Astrocyte of the spinal cord (primary cell): ENCODE data around the gene CD248.

ENCODE experiments used
- DNase-seq: peaks from one replicate; pipeline ENCODE4 v3.0.0; 2011; ENCODE audit warnings: low read depth, low spot score
- H3K4me3 ChIP-seq: 2 replicates; pipeline ENCODE4 v1.5.1; 2011; ENCODE audit warnings: low read depth, mild to moderate bottlenecking, low read length, moderate library complexity
- in situ Hi-C: cut with HindIII; loops from 2 replicates; pipeline ENCODE4 v1.10.0; 2017; ENCODE audit warnings: low sequenced_read_pairs
- TF ChIP-seq, protein P1 (sequence below): IDR thresholded peaks from 2 replicates; pipeline ENCODE4 v1.5.1; 2012; ENCODE audit warnings: low read depth, mild to moderate bottlenecking, low read length, inconsistent platforms

CD248 gene

DNA sequence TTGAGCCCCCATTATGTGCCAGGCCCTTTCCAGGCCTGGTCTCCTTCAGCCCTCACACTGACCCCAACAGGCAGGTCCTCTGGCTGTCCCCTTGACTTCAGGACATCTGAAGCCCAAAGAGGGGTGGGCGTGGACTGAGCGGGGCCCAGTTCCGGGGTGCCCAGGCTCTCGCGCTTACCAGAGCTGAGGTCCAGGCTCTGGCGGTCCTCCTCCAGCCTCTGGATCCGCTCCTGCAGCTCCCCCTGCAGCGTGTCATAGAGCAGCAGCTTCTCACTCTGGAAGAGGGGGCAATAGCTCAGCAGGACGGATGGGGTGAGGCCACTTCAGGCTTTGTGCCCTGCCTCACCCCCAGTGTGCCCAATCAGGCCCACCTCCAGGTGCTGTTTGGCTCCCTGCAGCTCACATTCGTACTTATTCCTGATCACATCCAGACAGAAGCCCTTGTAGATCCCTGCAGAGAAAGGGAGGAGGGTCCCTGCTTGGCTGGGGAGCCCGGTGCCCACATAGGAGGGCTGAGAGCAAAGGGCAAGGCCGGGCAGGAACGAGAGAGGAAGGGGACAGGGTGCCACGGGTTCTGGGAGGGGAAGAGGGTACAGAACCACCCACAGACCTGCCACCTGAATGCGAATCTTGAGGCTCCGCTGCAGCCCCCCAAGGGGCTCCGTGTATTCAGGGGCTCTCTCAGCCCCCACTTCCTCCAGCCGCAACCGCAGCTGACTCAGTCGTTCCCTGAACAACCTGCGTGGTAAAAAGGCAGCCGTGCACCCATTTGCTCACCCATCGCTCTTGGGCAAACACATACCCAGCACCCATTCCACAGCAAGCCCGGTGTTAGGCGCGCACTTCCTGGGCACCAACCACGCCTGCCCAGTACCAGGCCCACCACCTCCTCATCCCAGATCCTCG, 24.0 kb upstream of the CD248 start:
- H3K4me3 ChIP-seq: no peak overlapping the region
- no peak for DNase-seq
- TF ChIP-seq, protein P1, sequence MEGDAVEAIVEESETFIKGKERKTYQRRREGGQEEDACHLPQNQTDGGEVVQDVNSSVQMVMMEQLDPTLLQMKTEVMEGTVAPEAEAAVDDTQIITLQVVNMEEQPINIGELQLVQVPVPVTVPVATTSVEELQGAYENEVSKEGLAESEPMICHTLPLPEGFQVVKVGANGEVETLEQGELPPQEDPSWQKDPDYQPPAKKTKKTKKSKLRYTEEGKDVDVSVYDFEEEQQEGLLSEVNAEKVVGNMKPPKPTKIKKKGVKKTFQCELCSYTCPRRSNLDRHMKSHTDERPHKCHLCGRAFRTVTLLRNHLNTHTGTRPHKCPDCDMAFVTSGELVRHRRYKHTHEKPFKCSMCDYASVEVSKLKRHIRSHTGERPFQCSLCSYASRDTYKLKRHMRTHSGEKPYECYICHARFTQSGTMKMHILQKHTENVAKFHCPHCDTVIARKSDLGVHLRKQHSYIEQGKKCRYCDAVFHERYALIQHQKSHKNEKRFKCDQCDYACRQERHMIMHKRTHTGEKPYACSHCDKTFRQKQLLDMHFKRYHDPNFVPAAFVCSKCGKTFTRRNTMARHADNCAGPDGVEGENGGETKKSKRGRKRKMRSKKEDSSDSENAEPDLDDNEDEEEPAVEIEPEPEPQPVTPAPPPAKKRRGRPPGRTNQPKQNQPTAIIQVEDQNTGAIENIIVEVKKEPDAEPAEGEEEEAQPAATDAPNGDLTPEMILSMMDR: no peak
- in situ Hi-C loops: no loop called here

DNA sequence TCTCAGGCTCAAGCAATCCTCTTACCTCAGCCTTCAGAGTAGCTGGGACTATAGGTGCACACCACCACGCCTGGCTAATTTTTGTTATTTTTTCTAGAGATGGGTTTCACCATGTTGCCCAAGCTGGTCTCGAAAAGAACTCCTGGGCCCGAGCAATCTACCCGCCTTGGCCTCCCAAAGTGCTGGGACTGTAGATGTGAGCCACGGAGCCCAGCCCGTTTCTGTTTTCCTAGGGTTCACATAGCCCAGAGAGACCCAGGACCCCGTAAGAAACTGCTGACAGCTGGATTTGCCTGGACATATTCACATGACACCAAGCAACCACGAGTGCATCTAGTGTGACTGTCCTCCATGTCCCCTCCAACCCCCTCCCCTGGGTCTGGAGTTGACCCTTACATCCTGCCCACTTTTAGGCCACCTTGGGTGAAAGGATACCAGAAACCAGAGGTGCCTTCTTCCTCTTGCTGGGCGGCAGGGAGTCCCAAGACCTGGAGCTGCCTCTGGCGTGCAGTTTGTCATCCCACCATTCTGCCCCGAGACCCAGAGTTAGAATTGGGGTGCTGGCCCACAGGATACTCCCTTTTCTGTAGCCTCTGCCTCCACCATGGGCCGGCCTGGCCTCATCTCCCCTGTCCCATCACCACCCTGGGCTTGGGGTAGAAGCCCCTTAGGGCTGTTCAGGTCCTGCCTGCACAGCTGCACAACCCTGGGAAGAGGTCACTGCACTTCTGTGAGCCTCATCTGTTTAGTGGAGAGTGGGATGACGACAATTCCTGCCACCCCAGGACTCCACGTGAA, 23.0 kb upstream of the CD248 start:
- no peak for DNase-seq
- H3K4me3 ChIP-seq: no peak overlapping the region
- TF ChIP-seq, protein P1: no peak
- in situ Hi-C loops: no loop called here

DNA sequence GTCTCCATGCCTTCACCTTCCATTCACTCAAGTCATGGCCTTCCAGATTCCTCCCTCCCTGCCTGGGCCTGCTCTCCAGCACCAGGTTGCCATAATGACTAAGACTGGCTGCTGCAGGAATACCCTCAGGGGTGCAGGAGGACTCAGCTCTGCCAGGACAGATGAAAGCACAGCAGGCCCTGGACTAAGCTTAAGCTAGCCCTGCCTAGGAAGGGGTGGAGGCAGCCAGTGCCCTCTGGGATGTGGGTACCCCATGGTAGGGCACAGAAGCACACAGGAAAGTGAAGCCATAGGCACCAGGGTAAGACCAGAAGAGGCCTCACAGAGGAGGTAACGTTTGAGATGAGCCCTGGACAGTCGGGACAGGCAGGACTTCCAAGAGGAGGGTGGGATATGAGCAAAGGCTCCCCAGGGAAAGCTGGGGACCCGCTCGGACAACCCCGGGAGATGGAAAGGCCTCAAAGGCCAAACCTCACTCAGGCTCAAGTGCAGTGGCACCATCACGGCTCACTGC, 22.4 kb upstream of the CD248 start:
- no peak overlapping the region for H3K4me3 ChIP-seq
- DNase-seq: no peak
- in situ Hi-C loops: no loop called here
- TF ChIP-seq, protein P1: no peak

DNA sequence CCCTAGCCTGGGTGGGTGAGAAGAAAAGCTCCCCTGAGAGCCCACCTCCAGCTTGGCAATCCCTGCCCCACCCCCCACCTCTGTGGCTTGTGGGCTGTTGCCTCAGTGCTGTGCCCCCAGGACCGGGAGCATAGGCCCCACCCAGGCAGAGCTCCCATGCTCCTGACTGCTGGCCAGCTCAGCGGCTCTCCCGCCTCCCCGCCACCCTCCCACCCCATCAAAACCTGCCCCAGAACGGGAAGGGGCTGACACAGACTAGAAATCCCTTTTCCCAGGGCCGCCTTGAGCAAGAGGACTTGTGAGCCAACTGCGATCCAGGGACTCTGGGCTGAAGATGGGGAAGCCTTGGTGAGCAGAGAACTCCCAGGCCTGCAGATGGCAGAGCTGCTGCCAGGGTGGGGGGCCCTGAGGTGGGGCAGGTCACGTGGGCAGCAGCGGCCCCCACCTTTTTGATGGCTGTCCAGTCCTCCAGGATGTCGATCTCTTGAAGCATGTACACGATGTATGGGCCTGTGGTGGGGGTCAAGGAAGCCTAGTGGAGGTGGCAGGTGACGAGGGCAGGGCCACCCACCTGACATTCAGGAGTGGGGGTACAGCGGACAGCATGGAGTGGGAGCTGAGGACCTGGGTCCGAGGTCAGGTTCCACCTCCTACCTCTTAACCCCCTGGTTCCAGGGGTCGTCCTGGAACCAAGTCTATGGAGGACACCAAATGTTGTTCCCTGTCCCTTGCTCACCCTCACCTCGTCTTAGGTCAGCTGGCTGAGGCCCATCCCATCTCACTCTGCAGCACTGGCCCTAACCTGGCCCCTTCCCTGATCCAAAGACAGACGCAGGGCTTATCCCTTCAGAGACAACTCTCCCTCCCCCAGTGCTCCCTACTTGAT, 21.7 kb upstream of the CD248 start:
- DNase-seq: no peak
- TF ChIP-seq, protein P1: no peak
- H3K4me3 ChIP-seq: no peak overlapping the region
- in situ Hi-C loops: no loop called here

DNA sequence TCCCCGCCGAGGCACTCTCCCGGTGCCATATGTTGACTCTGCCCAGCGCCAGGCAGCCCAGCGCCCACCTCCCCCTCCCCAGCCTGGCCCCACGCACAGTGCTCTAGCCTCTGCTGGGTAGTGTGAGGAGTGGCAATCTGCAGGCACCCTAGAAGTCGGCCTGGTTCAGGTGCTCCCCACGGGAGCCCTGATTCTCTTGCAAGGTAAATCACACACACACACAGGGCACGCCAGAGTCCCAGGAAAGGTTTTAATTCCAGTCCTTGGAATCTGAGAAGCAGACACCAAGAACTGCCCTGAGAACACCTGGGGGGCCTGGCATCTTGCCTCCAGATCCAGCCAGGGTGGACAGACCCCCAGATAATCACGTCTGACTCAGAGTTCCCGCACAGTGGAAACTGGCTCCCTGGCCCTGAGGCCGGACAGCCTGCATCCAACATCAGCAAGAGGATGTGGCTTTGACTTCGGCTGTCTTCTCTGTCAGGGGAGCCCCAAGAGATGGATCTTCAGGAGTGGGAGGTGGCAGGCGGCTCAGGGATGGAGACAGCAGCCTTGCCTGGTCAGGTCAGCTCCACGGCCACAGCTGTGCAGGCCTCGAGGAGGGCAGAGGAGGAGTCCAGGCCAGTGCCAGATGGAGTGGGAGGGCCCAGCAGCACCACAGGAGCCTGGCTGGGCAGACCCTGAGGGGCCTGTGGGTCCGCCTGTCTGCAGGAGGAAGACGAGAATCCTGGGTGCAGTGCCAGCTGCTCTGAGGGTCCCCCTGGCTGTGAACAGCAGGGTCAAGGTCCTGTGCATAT, 20.5 kb upstream of the CD248 start:
- TF ChIP-seq, protein P1: no peak
- in situ Hi-C loops: no loop called here
- H3K4me3 ChIP-seq: no peak overlapping the region
- DNase-seq: peak; percentile 82
